Stimulated activated CD8-positive, alpha-beta memory T cell treated with anti-CD3 and anti-CD28 coated beads, Interleukin-7, amount 100 ng/mL, for 4 hours (primary cell): ENCODE measurements around the gene SLCO3A1.

Source experiments
- DNase-seq, 2 donors: peaks; one replicate each; pipeline ENCODE4 v3.0.0-alpha.2; 2020; ENCODE audit warnings: low read depth in 2 of 2

SLCO3A1 gene

DNA sequence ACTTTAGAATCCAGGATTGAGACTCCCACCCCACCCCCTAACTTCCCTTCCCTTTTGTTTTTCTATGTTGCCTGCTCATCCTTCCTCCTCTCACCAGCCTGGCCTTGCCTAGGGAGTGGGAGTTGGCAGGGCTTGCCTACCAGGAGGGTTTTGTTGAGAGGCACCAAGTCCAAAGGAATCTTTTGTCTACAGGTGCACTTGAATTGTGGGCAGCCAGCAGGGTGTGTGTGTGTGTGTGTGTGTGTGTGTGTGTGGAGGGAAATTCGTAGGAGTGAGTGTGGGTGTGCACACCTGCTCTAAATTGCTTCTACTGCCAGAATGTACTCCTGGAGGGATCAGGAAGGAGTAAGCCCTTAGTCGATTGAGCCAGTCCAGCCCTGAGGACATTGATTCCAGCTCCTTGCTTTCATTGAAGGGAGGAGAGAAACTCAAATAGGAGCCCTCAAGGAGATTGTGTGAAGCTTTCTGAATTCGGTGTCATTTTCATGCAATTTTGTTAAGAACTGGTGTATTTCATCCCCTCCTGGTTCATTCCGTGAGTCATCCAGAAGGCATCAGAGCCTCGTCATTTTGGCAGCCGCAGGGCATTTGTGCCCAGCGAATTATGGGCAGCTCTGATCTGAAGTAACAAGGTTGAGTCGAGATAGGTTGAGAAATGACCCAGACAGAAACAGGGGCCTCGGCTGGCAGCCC, 112.1 kb downstream of the SLCO3A1 start:
- DNase-seq = no peak

DNA sequence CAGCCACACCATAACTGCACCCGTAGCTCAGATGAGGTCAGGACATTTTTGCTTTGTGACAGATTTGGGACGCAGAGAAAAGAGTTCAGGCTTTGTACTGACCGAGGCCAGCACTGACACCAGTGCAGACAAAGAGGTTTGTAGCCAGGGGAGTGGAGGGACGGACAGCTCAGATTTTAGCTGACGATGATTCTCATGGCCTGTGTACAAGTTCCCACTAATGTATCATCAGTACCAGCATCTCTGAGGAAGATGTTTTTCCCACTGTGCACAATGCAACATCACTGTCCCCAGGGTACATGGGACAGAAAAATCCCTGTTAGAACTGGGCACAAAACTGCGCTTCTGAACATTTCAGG, 112.7 kb downstream of the SLCO3A1 start:
- DNase-seq = no peak

DNA sequence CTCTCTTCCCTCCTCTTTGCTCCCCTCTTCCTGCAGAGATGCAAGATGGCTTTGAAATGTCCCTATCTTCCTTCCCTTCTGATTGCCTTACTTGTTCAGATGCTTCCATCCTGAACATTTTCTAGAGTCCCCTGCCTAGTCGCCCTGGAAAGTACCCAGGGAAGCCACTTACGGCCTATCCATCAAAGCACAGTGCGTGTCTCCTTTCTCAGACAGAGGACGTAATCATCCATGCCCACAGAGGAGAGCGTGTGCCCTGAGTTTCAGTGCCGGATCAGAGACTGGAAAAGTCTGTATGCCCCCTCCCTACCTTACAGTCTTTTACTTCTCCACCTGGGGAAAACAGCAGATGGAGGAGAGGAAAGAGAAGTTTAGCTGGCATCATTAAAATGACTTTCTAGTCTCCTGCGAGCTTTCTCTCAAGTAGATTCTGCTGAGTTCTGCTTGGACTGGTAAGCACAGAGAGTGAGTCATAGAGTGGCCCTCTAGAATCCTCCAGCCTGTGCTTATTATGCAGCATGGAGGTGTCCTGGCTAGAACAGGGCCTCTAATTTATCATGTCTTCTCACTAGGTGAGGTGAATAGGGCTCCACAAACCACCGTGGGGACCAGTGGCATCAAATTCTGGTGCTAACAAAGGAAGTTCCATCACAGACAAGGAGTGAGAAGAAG, 114.6 kb downstream of the SLCO3A1 start:
- no peak for DNase-seq

DNA sequence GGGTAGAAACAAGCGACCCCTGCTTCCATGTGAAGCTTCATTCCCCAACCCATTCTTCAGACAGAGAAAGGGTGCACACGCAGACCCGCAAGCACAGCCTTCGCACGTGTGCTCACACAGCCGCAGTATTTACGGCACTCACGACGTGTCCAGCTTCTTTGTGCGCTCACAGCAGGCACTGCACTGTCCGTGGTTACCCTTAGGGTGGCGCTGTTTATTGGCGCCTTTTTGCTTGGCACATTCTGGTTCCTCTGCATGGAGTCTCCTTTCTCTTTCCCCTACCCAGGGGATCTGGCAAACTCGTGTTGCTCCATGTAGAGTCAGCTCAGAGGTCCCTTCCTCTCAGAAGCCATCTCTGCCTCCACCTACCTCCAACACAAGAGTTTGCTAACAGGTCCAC, 115.1 kb downstream of the SLCO3A1 start:
- no peak for DNase-seq

DNA sequence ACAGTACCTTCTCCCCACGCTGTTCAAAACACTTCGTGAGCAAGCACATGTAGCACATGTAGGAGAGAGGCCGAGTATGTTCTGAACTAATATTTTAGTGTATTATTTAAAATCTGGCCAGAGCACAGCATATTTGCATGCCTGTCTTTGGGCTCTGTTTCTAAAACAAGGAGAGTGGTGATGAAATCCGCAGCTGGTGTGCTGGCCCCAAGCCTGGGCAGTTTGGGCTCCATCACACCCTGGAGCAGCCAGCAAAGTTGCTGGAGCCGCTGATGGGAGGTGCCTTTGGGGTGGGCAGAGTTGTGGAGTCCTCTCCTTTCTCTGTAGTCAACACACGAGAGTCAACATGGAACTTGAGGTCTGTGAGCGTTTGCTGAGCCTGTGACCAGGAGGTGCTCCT, 116.6 kb downstream of the SLCO3A1 start:
- DNase-seq = no peak

DNA sequence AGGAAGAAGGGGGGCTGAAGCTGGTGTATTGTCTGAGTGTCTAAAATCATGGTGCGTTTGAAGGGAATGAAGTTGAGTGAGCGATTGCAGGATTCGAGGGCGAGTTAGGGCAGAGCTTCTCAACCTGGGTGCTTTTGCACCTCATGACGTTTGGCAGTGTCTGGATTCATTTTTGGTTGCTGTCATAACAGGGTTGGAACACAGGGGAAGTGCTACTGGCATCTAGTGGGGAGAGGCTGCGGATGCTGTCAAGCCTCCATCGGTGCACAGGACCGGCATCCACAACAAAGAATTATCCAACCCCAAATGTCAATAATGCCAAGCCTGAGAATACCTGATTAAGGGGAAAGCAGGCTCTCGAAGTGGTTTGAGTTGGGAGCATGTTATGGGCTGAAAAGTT, 120.0 kb downstream of the SLCO3A1 start:
- no peak for DNase-seq

DNA sequence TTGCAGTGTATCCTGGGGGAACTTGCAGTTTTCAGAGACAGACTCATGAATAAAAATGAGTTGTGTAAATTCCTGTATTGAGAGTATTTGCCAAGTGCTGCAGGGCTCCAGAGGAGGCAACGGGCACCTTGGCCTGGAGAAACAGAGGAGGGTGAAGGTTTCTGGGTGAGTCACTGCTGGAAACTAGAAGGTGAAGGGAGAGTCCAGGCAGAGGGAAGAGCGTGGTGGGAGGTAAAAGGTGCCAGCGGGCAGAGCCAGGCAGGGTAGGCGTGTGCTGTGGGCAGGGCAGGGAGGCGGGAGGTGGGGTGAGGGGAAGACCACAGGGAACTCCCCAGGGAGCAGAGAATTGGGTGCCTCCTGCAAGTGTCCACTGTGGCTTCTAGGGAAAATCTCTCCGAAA, 120.8 kb downstream of the SLCO3A1 start:
- DNase-seq = no peak

DNA sequence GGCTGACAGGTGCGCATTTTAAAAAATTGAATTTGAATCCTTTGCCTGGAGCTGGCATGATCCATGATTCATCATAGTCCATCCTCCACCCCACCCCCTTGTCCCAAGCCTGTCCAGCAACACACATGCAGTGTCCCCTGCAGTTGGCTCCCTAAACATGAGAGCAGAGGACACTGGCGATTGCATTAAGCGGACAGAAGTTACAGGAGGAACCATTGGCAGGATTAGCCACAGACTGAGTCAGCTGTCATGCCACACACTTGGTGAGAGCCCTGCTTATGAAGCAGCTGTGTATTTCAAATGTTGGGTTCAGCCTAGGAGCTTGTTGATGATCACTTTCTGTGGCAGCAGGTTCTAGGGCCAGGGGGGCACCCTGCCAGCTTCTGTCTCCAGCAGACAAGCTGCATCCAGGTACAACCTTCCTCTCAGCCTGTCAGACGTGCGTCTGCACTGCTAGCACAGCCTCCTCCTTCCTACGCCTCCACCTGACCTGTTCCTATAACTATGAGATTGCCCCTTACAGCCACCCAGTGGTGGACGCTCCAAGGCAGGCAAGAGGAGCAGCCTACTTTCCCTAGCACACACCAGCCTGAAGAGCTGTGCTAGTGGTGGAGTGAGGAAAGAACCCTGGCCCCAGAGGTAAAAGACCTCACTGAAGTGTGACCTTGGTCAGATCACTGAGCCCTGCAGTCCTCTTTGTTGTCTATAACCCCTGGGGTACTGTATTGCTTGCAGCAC, 121.9 kb downstream of the SLCO3A1 start:
- no peak for DNase-seq

DNA sequence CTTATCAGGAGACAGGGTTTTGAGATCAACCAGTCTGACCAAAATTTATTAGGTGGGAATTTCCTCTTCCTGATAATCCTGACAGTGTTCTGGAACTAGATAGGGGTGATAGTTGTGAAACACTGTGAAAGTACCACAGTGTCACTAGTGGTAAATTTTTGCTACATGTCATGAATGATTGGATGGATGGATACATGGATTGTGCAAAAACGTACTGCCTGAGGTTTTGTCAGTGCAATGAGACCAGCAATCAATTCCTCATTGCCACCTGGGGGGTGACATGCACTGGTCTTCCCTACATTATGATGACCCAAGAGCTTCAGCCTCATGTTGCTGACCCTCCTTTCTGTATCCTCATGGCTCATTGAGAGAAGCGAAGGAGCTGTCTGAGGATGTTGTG, 123.5 kb downstream of the SLCO3A1 start:
- no peak for DNase-seq

DNA sequence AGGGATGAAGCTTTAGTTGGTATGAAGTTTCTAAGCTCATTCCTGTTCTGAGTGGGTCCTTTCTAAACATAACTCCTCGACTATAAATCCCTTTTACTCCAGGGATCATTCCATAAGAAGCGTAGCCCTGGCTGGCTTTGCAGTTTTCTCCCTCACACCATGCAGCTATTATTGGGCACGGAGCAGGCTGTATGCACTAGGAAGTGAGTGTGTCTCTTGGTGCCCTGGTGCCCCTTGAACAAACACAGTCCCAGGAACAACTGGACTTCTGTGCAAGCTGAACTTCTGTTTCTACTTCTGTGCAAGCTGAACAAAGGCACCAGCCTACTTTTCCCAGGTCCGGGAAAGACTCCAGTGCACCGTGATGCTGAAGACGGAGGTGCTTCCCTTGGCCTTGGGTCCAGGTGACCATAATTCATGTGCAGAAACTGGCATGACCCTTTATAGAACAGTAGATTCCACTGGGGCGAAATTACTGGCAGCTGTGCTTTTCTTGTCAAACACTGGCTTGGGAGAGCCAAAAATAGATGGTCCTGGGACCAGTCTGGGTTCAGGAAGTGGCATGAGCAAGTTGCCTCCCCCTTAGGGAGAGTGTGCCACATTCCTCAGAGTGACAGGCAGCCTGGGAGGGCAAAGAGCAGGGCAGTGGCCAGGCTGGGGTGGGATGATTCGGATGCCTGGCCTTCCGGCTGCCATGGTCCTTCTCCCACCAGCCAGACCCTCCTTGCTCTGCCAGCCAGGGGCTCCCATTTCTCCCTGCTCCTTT, 127.2 kb downstream of the SLCO3A1 start:
- no peak for DNase-seq

DNA sequence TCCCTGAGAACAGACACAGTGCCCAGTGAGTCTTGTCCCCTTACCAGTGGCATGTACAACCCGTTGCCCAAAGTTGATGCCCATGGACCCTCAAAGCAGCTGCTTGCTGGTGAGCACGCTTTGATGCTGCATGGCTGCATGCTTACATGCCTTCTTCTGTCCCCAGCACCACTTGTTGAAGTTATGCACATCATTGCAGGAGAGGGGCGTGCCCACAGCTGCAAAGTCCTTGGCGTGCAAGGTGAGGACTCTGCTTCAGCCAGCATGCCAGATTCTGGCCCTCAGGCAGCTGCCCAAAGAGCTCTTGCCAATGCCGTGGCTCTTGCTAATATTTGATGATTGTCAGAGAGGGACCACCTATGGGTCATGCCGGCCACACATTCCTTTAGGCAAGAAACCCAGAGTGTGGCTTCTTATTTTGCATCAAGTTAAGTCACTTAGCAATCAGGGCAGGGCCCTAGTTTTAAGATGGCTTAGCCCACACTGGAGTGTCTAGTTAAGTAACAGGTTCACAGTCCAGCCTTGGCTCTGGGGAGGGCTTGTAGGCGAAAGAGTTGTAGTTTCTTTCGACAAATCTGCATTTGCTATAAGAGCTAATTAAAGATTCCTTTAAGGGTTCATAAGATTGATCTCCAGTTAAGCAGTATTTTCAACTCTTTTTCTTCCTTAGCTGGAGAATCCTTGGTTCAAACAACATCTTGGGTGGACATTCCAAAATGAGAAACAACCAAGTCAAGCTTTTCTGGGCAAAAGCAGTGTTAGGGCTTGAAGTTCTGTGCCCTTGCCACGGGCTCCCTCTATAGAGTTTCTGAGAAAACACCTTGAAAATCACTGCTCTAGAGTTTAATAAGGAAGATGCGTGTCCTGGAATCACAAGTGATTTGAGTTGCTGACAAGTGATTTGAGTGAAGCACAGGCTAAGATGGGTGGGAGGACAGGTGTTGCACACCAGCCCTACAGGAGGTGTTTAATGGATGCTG, 128.6 kb downstream of the SLCO3A1 start:
- no peak for DNase-seq

DNA sequence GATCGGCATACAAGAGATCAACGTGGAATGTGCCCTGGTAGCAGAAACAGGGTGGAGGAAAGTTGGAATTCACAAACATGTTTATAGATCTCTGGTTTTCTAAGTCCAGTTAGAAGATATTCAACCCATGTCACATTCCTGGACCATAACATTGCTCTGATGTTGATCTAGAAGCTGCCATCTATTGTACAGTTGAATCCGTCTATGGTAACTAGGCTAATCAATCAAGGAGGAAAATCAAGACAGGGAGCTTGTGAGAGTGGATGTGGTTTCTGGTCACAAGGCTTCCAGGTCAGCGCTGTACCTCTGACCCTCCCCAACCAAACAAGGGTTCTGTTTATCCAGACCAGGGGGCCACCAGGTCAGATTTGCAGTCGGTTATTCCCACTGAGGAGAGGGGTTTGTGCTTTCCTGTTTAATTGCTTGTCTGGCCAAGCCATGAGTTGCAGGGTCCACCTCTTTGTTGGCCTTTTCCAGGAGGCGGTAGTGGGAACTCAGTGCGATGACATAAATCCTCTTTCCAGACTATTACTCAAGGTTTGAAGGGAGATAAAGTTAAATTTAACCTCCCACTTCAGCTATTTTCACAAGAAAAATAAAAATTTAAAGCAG, 130.3 kb downstream of the SLCO3A1 start:
- no peak for DNase-seq

DNA sequence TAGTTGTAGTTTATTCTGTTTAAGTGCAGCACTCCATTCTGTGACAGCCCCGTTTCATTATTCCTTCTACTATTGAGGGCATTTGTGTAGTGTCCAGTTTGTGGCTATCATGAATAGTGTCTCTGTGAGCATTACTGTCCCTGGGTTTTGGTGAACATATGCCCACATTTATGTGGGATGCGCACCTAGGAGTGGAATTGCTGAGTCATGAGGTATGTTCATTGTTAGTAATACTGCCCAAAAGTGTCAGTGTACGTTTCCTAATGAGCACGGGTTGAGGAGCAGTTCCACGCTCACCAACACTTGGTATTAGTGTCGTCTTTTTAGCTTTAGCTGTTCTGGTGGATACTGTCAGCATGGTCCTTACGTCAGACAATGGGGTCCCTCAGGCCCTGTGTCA, 131.8 kb downstream of the SLCO3A1 start:
- no peak for DNase-seq

DNA sequence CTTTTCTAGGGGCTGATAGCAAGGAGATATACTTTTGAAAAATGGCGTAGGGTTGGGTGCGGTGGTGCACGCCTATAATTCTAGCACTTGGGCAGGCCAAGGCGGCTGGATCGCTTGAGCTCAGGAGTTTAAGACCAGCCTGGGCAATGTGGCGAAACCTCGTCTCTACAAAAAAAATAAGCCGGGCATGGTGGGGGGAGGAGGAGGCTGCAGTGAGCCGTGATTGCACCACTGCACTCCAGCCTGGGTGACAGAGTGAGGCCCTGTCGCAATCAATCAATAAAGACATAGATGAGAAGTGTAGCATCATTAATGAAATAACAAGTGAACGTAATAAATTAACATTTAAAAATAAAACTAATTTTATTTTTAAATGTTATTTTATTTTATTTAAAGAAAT, 134.6 kb downstream of the SLCO3A1 start:
- no peak for DNase-seq

DNA sequence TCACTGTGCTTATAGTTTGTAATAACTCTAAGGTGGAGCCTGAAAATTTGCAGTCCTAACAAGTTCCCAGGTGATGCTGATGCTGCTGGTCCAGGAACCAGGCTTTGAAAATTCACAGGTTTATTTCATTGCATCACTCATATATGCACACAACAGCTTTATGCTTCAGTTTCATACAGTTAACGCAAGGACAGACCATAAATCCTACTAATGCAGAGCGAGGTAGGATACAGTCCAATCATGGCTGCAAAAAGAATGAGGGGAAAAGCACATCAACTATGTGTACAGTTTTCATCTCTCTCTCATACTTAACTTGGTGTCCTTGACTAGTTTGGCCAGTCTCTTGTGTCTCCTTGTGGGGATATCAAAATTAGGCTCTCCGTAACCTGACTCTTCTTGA, 135.1 kb downstream of the SLCO3A1 start:
- DNase-seq = no peak

DNA sequence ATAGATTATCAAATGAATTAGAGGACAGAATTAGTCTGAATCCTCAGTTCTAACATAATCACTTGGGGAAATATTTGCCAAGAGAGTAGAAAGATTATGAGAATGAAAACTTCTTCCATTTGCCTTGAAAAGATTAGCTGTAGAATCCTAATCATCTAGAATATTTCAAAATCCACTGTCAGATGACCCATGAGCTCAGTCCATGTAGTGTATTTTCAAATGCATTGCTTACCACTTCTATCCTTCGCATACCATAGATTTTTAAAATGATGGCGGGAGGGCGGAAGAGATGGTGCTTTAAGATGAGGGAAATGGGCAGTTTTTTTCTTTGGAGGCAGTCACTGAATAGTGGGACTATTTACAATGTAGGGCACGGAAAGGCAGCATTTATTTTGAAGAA, 136.3 kb downstream of the SLCO3A1 start:
- no peak for DNase-seq

DNA sequence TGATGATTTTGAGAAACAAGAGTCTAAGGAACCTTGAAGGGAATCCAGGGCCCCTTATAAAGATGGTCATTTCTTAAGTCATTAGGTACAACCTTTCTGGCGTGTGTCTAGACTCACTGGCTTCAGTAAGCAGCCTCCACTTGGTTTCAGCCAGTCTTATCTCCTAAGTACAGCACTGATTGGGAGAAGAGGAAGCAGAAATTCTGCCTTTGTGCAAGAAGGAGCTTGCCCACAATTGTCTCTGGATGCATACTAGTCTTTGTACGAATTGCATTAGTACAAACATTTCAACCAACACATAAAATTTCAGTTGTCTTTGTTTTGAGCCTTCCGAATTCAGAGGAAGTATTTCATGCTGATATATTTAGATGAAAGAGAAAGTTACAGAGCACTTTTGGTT, 139.4 kb downstream of the SLCO3A1 start:
- DNase-seq = no peak

DNA sequence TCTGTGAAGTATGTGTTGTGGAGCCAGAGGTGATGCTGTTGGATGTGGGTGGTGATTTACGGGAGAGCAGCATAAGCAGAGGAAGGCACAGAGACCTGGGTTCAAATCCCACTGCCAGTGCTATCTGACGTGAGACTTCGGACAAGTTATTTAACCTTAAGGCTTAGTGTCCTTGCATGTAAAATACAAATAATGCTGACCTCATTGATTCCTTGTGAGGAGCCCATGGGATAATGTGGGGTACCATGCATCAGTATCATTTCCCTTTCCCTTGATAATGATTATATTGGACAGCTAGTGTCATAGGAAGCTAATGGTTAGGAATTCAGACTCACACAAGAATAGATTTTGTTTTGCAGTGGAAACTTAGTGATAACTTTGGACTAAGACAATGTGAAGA, 141.6 kb downstream of the SLCO3A1 start:
- no peak for DNase-seq

DNA sequence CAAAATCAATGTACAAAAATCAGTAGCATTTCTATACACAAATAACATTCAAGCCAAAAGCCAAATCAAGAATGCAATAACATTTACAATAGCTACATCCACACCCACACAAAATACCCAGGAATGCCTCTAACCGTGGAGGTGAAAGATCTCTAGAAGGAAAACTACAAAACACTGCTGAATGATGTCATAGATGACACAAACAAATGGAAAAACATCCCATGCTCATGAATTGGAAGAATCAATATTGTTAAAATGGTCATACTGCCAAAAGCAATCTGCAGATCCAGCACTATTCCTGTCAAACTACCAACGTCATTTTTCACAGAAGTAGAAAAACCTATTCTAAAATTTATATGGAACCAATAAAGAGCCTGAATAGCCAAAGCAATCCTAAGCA, 143.7 kb downstream of the SLCO3A1 start:
- no peak for DNase-seq

DNA sequence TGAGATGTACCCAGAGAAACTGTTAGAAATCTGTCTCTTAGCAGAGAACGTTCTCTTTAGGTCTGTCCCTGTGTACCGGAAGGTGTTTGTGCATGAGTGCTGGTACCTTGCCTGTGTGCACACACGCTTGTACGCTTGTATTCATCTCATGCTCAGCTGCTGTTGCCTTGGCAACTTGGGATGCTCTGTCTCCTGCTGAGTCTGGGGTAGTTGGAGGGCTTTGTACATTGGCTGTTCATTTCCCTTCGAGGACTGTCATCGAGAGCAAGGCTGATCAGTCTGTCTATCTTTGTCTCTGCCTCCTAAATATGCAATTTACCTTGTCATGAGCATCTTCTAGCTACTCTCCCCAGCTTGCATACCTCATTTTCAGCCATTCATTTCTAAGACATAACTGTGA, 147.2 kb downstream of the SLCO3A1 start:
- DNase-seq = no peak

DNA sequence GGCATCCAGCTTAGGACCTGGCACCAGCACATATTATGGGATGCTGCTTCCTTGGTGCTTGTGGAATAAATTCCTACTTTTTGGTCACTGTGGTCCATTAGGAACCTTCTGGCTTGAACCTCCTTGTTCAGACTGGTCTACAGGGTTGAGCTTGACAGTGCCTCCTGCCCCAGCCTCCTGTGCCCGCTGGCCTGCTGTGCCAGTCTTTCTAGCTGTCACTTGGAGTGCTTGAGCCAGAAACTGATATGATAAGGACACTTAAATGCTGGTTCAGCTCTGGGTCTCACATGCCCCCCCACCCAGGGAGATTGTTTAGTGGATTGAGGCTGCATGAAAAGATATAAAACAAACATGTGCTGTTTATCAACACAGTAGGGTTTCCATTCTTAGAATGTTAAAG, 147.8 kb downstream of the SLCO3A1 start:
- DNase-seq = no peak
